SK-N-SH (cell line): ENCODE measurements around the gene MRGPRD. TPM values are rescaled to one million over a fixed set of nuclear protein-coding genes. Genes with fewer than 3 reads are reported as not detected.

Experiments
- CTCF ChIA-PET: fragments of 300-600, 350-600 bp; formaldehyde crosslinking; extraction: SDS; loops from one replicate; lab custom pipeline; 2021; lab: Yijun Ruan, JAX
- POLR2A ChIA-PET: fragments of 350-600 bp; sonication (Branson Sonifier 250); formaldehyde crosslinking; extraction: SDS; loops from one replicate; lab custom pipeline; 2020; ENCODE audit warnings: antibody characterized with exemption, inconsistent platforms; lab: Yijun Ruan, JAX
- DNase-seq: peaks from one replicate; pipeline ENCODE4 v3.0.0; 2012
- H2AFZ ChIP-seq: fragments of 200-600 bp; sonication (generic); 2 replicates; pipeline ENCODE4 v1.8.1; 2016; ENCODE audit warnings: antibody characterized with exemption, mild to moderate bottlenecking, low read depth
- H3F3A ChIP-seq: fragments of 200-600 bp; sonication (generic); replicated peaks from 2 replicates; pipeline ENCODE3; 2016; ENCODE audit warnings: antibody characterized with exemption, mild to moderate bottlenecking; ENCODE audit not compliant: insufficient read depth
- H3K27ac ChIP-seq, 2 experiments: fragments of 200-500 bp in 1 of 2; fragments of 200-600 bp in 1 of 2; sonication (Bioruptor generic) in 1 of 2; sonication (generic), shearing (Covaris generic) in 1 of 2; 2 replicates each; pipeline versions ENCODE4 v1.5.1 to v1.6.1; 2014 to 2016; ENCODE audit warnings: low read depth in 2 of 2, inconsistent platforms in 1 of 2, low read length in 1 of 2, mild to moderate bottlenecking in 1 of 2, mixed read lengths in 1 of 2
- H3K27me3 ChIP-seq: fragments of 200-600 bp; sonication (generic), shearing (Covaris generic); 2 replicates; pipeline ENCODE4 v1.6.1; 2016; ENCODE audit warnings: mixed run types; ENCODE audit not compliant: insufficient read depth
- H3K36me3 ChIP-seq, 2 experiments: fragments of 200-500 bp in 1 of 2; fragments of 200-600 bp in 1 of 2; sonication (Bioruptor generic) in 1 of 2; sonication (generic) in 1 of 2; replicated peaks in 1 of 2; 2 replicates each; pipeline versions ENCODE3 to v1.5.1; 2014 to 2016; ENCODE audit warnings: low read length in 1 of 2, mild to moderate bottlenecking in 1 of 2; ENCODE audit not compliant: insufficient read depth in 2 of 2, control insufficient read depth in 1 of 2
- H3K4me1 ChIP-seq, 2 experiments: fragments of 200-500 bp in 1 of 2; fragments of 200-600 bp in 1 of 2; sonication (Bioruptor generic) in 1 of 2; sonication (generic), shearing (Covaris generic) in 1 of 2; 2 replicates each; pipeline versions ENCODE4 v1.5.1 to v1.6.1; 2014 to 2016; ENCODE audit warnings: low read depth in 1 of 2, low read length in 1 of 2, mixed run types in 1 of 2; ENCODE audit not compliant: insufficient read depth in 2 of 2, control insufficient read depth in 1 of 2
- H3K4me2 ChIP-seq: fragments of 200-600 bp; sonication (generic), shearing (Covaris generic); 2 replicates; pipeline ENCODE4 v1.6.1; 2017; ENCODE audit warnings: mixed run types
- H3K4me3 ChIP-seq, 2 experiments: fragments of 200-500 bp in 1 of 2; fragments of 200-600 bp in 1 of 2; sonication (Bioruptor generic) in 1 of 2; sonication (generic), shearing (Covaris generic) in 1 of 2; 2 replicates each; pipeline versions ENCODE4 v1.5.1 to v1.8.1; 2014 to 2016; ENCODE audit warnings: low read depth in 2 of 2, inconsistent platforms in 1 of 2, low read length in 1 of 2, mild to moderate bottlenecking in 1 of 2, mixed read lengths in 1 of 2, moderate library complexity in 1 of 2
- H3K79me2 ChIP-seq: fragments of 200-600 bp; sonication (generic); 2 replicates; pipeline ENCODE4 v1.8.1; 2017; ENCODE audit warnings: mild to moderate bottlenecking; ENCODE audit not compliant: insufficient read depth
- H3K9ac ChIP-seq: fragments of 200-600 bp; sonication (generic); 2 replicates; pipeline ENCODE4 v1.6.1; 2017; ENCODE audit warnings: mixed run types
- H3K9me2 ChIP-seq: fragments of 200-600 bp; sonication (generic); 2 replicates; pipeline ENCODE4 v1.6.1; 2017; ENCODE audit warnings: mixed run types
- H3K9me3 ChIP-seq: fragments of 200-600 bp; sonication (generic); 2 replicates; pipeline ENCODE4 v1.6.1; 2017; ENCODE audit warnings: mixed run types, mild to moderate bottlenecking, moderate library complexity
- H4K20me1 ChIP-seq: fragments of 200-600 bp; sonication (generic); 2 replicates; pipeline ENCODE4 v1.6.1; 2017; ENCODE audit warnings: mild to moderate bottlenecking, mixed run types; ENCODE audit not compliant: insufficient read depth
- CTCF ChIP-seq: fragments of 200-600 bp; sonication (generic); IDR thresholded peaks from 2 replicates; pipeline ENCODE4 v1.6.1; 2017; ENCODE audit warnings: antibody characterized with exemption, mild to moderate bottlenecking, moderate library complexity
- ELF1 ChIP-seq: IDR thresholded peaks from 2 replicates; pipeline ENCODE4 v1.4.0; 2012
- EZH2phosphoT487 ChIP-seq: fragments of 200-600 bp; sonication (generic); IDR thresholded peaks from 2 replicates; pipeline ENCODE4 v1.6.1; 2017; ENCODE audit warnings: low read depth, mixed run types, mild to moderate bottlenecking, antibody characterized with exemption, moderate library complexity, borderline replicate concordance
- FOXJ3 ChIP-seq: sonication (generic); formaldehyde crosslinking; IDR thresholded peaks from 2 replicates; pipeline ENCODE4 v1.5.1; 2020; ENCODE audit warnings: mild to moderate bottlenecking, missing genetic modification reagents
- MEF2A ChIP-seq: IDR thresholded peaks from 2 replicates; pipeline ENCODE4 v1.4.0; 2012; ENCODE audit warnings: low read depth, borderline replicate concordance
- MXI1 ChIP-seq: IDR thresholded peaks from 2 replicates; pipeline ENCODE4 v1.6.1; 2012; ENCODE audit warnings: mild to moderate bottlenecking, low read depth, low read length, improper control_type of control experiment
- NFIC ChIP-seq: IDR thresholded peaks from 2 replicates; pipeline ENCODE4 v1.4.0; 2012; ENCODE audit warnings: borderline replicate concordance
- RAD21 ChIP-seq: IDR thresholded peaks from 2 replicates; pipeline ENCODE4 v1.6.1; 2012; ENCODE audit warnings: mild to moderate bottlenecking, low read length
- REST ChIP-seq: IDR thresholded peaks from 2 replicates; pipeline ENCODE4 v1.6.1; 2012; ENCODE audit warnings: mild to moderate bottlenecking, low read depth, low read length, moderate library complexity
- RFX5 ChIP-seq: IDR thresholded peaks from 2 replicates; pipeline ENCODE4 v1.6.1; 2012; ENCODE audit warnings: mild to moderate bottlenecking, improper control_type of control experiment, low read length
- SMC3 ChIP-seq: IDR thresholded peaks from 2 replicates; pipeline ENCODE4 v1.6.1; 2012; ENCODE audit warnings: low read depth, low read length, improper control_type of control experiment
- TAF1 ChIP-seq: IDR thresholded peaks from 2 replicates; pipeline ENCODE4 v1.6.1; 2012; ENCODE audit warnings: low read depth, mild to moderate bottlenecking, low read length, moderate library complexity, borderline replicate concordance
- TCF12 ChIP-seq: IDR thresholded peaks from 2 replicates; pipeline ENCODE4 v1.4.0; 2012
- TEAD4 ChIP-seq: IDR thresholded peaks from 2 replicates; pipeline ENCODE4 v1.4.0; 2012; ENCODE audit warnings: mild to moderate bottlenecking, borderline replicate concordance; ENCODE audit not compliant: insufficient read depth
- YY1 ChIP-seq: IDR thresholded peaks from 2 replicates; pipeline ENCODE4 v1.4.0; 2012; ENCODE audit warnings: low read depth, mild to moderate bottlenecking
- WGBS: methylation state at CpG from one replicate; pipeline ENCODE4 v1.1.6; 2017; ENCODE audit warnings: low lambda C conversion rate; 5-methylcytosine and 5-hydroxymethylcytosine counted together
- polyA plus RNA-seq, 3 experiments: library from polyadenylated mRNA; depleted of rRNA; stranded (reverse); fragments of >200 nt; gene quantifications; 2 replicates each; pipeline ENCODE4 v1.2.3, GENCODE V29; 2012
- TF ChIP-seq, protein P1 (sequence below): IDR thresholded peaks from 2 replicates; pipeline ENCODE4 v1.4.0; 2012; ENCODE audit warnings: low read depth, borderline replicate concordance
- TF ChIP-seq, protein P2 (sequence below): IDR thresholded peaks from 2 replicates; pipeline ENCODE4 v1.4.0; 2012; ENCODE audit warnings: low read depth, borderline replicate concordance

MRGPRD gene
- polyA plus RNA-seq, 1 of the 3 experiments (the other 2 are of a cell fraction): not detected

DNA sequence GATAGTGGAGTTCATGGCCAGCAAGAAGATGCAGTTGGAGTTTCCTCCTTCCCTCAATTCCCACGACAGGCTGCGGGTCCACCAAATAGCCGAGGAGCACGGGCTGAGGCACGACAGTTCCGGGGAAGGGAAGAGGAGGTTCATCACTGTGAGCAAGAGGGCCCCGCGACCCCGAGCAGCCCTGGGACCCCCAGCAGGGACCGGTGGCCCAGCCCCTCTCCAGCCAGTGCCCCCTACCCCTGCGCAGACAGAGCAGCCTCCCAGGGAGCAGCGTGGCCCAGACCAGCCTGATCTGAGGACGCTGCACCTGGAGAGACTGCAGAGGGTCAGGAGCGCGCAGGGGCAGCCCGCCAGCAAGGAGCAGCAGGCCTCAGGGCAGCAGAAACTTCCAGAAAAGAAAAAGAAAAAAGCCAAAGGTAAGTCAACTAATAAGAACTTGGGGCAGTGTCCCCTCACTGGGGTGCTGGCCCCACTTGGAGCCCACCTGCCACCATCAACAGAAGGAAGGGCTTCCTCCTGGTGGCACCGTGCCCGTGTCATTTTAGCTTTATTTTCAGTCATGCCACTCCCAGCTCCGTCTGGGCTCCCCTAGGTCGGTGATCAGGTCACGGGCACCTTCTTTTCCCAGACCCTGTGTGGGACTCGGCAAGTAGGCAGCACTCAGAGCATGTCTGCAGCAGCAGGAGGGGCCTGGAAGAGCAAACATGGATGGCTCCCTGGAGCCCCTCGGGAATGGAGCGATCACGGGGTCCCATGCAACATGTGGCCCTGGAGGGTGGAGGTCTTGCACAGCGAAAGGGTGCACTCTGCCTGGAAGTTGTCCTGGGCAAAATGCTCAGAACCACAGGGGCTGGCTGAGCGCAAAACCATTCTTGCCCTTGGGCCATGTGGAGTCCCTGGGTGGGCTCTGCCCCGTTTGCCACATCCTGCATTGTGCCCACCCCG, 43.8 kb downstream of the MRGPRD start:
- H3K36me3 ChIP-seq: peaks cover 0 to 55% of the 10 kb centered on the region in 2 experiments
- no peaks in the 10 kb centered on the region for H3K79me2 ChIP-seq
- no peak overlapping the region for H3K27ac ChIP-seq
- H2AFZ ChIP-seq: no peak overlapping the region
- POLR2A ChIA-PET: no interaction called here
- no peak for DNase-seq
- H3K4me2 ChIP-seq: no peak overlapping the region
- no peaks in the 10 kb centered on the region for H3K27me3 ChIP-seq
- H3K4me1 ChIP-seq: no peaks in the 10 kb centered on the region
- no peaks in the 10 kb centered on the region for H3F3A ChIP-seq
- no peaks in the 10 kb centered on the region for H3K9me2 ChIP-seq
- no peaks in the 10 kb centered on the region for H3K9me3 ChIP-seq
- no peak for TF ChIP-seq REST
- TF ChIP-seq FOXJ3 (CRISPR knock-in tag): no peak
- TF ChIP-seq, protein P1, sequence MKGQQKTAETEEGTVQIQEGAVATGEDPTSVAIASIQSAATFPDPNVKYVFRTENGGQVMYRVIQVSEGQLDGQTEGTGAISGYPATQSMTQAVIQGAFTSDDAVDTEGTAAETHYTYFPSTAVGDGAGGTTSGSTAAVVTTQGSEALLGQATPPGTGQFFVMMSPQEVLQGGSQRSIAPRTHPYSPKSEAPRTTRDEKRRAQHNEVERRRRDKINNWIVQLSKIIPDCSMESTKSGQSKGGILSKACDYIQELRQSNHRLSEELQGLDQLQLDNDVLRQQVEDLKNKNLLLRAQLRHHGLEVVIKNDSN: no peak
- no peak for TF ChIP-seq NFIC
- TF ChIP-seq TEAD4: no peak
- TF ChIP-seq TCF12: no peak
- no peak for TF ChIP-seq EZH2phosphoT487
- TF ChIP-seq YY1: no peak
- TF ChIP-seq, protein P2, sequence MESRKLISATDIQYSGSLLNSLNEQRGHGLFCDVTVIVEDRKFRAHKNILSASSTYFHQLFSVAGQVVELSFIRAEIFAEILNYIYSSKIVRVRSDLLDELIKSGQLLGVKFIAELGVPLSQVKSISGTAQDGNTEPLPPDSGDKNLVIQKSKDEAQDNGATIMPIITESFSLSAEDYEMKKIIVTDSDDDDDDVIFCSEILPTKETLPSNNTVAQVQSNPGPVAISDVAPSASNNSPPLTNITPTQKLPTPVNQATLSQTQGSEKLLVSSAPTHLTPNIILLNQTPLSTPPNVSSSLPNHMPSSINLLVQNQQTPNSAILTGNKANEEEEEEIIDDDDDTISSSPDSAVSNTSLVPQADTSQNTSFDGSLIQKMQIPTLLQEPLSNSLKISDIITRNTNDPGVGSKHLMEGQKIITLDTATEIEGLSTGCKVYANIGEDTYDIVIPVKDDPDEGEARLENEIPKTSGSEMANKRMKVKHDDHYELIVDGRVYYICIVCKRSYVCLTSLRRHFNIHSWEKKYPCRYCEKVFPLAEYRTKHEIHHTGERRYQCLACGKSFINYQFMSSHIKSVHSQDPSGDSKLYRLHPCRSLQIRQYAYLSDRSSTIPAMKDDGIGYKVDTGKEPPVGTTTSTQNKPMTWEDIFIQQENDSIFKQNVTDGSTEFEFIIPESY: no peak
- TF ChIP-seq RFX5: no peak
- TF ChIP-seq RAD21: no peak
- no peak for TF ChIP-seq MEF2A
- no peak for TF ChIP-seq CTCF
- no peak for TF ChIP-seq SMC3
- TF ChIP-seq TAF1: no peak
- no peak for TF ChIP-seq ELF1
- TF ChIP-seq MXI1: no peak
- 89% methylated on average over 15 of the region's 29 CpGs for WGBS
- CTCF ChIA-PET: no interaction called here
- no peak overlapping the region for H3K9ac ChIP-seq
- H3K4me3 ChIP-seq: no peak overlapping the region
- no peaks in the 10 kb centered on the region for H4K20me1 ChIP-seq
